ENCODE results near the gene ANKRD13A.
"Not testable (repeated sequence)": the region's sequence is repeated elsewhere in the genome, so short reads cannot be mapped to it uniquely, and the experiment has no call there.

ANKRD13A gene

DNA sequence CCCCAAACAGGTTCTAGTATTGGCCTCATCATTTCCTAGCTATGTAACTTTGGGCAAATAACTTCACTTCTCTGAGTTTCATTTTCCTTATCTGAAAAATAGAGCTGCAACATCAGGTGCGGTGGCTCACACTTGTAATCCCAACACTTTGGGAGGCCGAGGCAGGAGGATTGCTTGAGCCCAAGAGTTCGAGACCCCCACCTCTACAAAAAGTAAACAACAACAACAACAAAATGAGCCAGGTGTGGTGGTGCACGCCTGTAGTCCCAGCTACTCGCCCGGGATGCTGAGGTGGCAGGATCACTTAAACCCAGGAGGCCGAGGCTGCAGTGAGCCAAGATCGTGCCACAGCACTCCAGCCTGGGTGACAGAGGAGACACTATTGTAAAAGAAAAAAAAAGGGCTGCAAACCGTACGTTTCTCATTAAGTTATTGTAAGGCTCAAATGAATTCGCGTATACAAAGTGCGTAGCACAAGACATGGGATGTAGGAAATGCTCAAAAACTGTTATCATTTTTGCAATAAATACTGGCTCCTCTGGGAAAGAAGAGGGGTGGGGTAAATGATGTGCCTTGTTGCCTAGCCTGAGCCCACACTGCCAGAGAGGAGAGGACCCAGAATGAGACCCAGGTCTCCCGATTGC is 48.2 kb downstream of the ANKRD13A start:
- FAIRE-seq (no peak), DNase-seq (ENCODE audit: low spot score) (no peak)

DNA sequence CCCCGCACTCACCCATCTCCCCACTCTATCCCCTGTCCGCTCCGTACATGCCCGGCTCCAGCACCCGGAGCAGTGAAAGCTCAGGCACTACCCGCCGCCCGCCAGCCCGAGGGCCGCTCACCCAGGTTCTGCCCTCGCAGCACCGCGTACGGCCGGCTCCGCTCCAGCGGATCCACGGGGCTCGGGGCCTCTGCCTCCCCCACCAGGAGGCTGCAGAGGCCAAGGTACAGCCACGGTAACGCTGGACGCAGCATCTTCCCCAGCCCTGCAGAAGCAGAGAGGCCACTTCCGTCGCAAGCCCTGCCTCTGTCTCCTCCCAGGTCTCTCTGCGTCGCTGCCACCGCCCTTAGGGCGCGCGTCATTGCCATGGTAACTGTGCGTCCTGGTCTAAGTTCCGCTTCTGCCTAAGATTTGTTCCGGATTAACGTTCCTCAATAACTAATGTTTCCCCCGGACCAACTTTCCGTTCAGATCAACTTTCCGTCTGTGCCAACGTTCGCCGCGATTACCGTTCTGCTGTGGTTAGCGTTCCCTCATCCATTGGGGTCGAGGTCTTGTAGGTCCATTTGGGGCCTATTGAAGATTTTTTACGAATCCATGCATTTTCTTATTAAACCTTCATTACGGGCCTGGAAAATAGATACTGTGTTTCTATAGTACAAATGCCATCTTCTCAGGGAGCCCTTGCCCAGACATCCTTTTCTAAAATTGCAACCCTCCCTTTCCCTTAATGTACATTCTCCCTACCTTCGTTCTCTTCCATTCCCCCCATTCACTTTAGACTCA is 49.2 kb downstream of the ANKRD13A start, which contains the start of gene C12orf76:
Gene C12orf76, minus strand, starts transcription at position 281 of the 786 bp plus-strand sequence. Its CDS starts 27 bp downstream, at position 254.
- DNase-seq (ENCODE audit: low spot score) (peak; percentile 90), FAIRE-seq (peak; percentile 50)

DNA sequence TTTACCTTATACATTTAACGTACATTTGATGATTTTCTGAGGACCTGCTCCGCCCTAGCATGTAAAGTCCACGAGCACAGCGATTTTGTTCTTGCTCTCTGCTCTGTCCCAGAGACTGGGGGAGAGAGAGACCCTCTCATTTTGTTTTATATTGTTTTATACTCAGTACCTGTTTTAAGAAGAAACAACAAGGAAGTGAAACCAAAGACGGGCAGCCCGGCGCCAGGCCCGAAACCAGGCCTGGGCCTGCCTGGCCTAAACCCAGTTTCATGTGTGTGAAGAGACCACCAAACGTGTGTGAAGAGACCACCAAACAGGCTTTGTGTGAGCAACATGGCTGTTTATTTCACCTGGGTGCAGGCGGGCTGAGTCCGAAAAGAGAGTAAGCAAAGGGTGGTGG is 49.8 kb downstream of the ANKRD13A start:
- not testable (repeated sequence) for DNase-seq (ENCODE audit: low spot score); FAIRE-seq

DNA sequence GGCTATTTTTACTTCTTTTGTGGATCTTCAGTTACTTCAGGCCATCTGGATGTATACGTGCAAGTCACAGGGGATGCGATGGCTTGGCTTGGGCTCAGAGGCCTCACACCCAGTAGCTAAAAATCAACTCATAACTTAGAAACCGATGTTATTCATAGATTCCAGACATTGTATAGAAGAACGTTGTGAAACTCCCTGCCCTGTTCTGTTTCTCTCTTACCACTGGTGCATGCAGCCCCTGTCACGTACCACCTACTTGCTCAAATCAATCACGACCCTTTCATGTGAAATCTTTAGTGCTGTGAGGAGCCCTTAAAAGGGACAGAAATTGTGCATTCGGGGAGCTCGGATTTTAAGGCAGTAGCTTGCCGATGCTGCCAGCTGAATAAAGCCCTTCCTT is 50.4 kb downstream of the ANKRD13A start:
- FAIRE-seq; DNase-seq (ENCODE audit: low spot score): not testable (repeated sequence)

- FAIRE-seq (no peak), DNase-seq (ENCODE audit: low spot score) (no peak)
Measured at GRCh38 chr12:110050927-110051326, 51.7 kb downstream of the ANKRD13A start.

DNA sequence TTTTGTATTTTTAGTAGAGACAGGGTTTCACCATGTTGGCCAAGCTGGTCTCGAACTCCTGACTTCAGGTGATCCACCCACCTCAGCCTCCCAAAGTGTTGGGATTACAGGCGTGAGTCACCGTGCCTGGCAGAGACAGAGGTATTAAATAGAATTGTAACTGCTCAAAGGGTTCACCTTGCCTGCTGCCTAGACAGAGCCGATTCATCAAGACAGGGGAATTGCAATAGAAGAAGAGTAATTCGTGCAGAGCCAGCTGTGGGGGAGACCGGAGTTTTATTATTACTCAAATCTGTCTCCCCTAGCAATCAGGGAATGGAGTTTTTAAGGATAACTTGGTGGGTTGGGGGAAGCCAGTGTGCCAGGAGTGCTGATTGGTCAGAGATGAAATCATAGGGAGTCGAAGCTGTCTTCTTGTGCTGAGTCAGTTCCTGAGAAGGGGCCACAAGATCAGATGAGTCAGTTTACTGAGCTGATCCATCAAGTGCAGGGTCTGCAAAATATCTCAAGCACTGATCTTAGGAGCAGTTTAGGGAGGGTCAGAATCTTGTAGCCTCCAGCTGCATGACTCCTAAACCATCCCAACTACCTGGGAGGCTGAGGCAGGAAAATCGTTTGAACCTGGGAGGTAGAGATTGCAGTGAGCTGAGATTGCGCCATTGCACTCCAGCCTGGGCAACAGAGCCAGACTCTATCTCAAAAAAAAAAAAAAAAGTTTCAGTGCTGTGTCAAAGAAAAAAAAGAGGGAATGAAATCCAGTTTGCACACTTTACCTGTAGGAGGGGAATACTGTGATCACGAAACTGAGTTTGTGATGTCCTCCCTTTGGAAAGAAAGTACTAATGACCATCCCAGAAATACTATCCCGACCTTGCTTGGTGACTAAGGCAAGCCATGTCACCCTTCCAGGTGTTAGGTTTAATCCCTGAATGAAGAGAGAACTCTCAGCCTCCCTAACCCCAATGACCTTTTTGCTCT is 56.4 kb downstream of the ANKRD13A start:
- peak; percentile 17 for DNase-seq (ENCODE audit: low spot score)
- FAIRE-seq = not testable (repeated sequence)

DNA sequence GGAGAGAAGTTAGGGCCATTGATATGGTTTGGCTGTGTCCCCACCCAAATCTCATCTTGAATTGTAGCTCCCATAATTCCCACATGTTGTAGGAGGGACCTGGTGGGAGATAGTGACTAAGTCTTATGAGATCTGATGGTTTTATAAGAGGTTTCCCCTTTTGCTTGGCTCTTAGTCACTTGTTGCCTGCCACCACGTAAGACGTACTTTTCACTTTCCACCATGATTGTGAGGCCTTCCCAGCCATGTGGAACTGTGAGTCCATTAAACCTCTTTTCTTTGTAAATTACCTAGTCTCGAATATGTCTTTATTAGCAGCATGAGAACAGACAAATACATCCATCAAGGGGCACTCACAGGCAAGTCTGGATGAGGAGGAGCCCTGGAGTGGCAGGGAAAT is 57.4 kb downstream of the ANKRD13A start:
- not testable (repeated sequence) for FAIRE-seq; DNase-seq (ENCODE audit: low spot score)

- no peak for DNase-seq (ENCODE audit: low spot score)
- FAIRE-seq = no peak
Measured at GRCh38 chr12:110058875-110059615, 59.8 kb downstream of the ANKRD13A start.

GRCh38 chr12:110059651-110060000 is 60.4 kb downstream of the ANKRD13A start:
- no peak for FAIRE-seq
- no peak for DNase-seq (ENCODE audit: low spot score)

DNA sequence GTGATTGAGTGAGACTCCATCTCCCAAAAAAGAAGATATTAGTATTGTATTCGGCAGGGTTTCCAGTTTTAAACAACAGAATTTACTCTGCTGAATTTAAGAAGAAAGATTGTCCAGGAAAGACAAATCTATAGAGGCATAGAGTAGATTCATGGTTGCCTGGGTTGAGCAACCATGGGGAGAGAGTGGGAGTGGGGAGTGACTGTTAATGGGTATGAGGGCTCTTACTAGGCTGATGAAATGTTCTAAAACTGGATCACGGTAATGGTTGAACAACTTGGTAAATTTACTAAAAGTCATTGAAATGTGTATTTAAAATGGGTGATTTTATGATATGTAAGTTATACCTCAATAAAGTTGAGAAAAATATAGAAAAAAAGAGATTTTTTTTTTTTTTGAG is 63.0 kb downstream of the ANKRD13A start:
- no peak for DNase-seq (ENCODE audit: low spot score)
- FAIRE-seq = no peak

DNA sequence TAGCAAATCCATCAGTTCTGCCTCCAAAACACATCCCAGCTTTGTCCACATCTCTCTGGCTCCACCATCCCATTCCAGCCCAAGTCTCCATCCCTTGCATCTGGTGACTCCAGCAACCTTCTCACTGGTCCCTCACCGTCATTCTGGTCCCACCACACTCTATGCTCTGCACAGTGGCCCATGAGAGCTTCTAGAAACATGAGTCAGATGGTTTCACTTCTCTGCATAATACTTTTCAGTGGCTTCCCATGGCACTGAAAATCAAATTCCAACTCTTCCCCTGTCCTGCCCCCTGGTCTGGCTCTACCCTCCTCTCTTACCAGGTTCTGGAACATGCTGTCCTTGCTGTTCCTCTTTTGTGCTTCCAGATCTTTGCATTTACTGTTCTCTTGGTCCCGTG is 66.3 kb downstream of the ANKRD13A start:
- FAIRE-seq = no peak
- no peak for DNase-seq (ENCODE audit: low spot score)

DNA sequence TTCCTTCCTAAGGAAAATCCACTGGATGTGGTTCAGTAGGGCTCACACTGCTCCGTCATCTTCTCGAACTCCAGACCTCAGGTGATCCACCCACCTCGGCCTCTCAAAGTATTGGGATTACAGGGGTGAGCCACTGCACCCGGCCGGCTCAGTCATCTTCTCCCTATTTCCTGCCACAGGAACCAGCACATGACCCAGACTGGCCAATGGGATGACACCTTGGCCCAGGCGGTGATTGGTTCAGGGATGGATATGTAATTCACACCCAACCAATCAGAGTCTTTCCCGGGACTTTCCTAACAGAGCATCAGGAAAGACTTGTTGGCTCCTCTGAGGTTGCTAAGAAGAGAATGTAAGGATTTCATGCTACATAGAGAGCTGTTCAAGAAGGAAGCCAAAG is 68.3 kb downstream of the ANKRD13A start:
- no peak for FAIRE-seq

GRCh38 chr12:110068115-110068514 is 68.9 kb downstream of the ANKRD13A start:
- not testable (repeated sequence) for FAIRE-seq; DNase-seq (ENCODE audit: low spot score)

More for the DNA sequence above, 68.3 kb downstream of the ANKRD13A start:
- DNase-seq (ENCODE audit: low spot score) = no peak

- DNase-seq (ENCODE audit: low spot score) (no peak), FAIRE-seq (no peak)
Measured at GRCh38 chr12:110068654-110069053, 69.4 kb downstream of the ANKRD13A start.

GRCh38 chr12:110071504-110071903 is 72.3 kb downstream of the ANKRD13A start:
- FAIRE-seq (no peak), DNase-seq (ENCODE audit: low spot score) (no peak)

GRCh38 chr12:110071967-110072366 is 72.7 kb downstream of the ANKRD13A start:
- DNase-seq (ENCODE audit: low spot score) = no peak
- FAIRE-seq = no peak

DNA sequence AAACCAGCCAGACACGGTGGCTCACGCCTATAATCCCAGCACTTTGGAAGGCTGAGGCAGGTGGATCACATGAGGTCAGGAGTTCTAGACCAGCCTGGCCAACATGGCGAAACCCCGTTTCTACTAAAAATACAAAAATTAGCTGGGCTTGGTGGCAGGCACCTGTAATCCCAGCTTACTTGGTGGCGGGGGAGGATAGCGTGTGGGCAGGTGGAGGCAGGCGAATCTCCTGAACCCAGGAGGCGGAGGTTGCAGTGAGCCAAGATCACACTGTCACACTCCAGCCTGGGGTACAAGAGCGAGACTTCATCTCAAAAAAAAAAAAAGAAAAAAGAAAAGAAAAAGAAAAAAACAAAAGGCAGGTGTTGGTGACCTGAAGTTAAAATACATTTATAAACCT is 73.4 kb downstream of the ANKRD13A start:
- not testable (repeated sequence) for DNase-seq (ENCODE audit: low spot score); FAIRE-seq

- no peak for DNase-seq (ENCODE audit: low spot score)
- no peak for FAIRE-seq
Measured at GRCh38 chr12:110073049-110073831, 74.0 kb downstream of the ANKRD13A start.

- FAIRE-seq (no peak), DNase-seq (ENCODE audit: low spot score) (no peak)
Measured at GRCh38 chr12:110074089-110074488, 74.9 kb downstream of the ANKRD13A start.

- DNase-seq (ENCODE audit: low spot score) = no peak
- FAIRE-seq = no peak
Measured at GRCh38 chr12:110075880-110076279, 76.7 kb downstream of the ANKRD13A start.

Measured in urothelium cell line (cell line).